IMR-90 (cell line): ENCODE data around the gene ASB16. TPM values are rescaled to one million over a fixed set of nuclear protein-coding genes. Genes with fewer than 3 reads are reported as not detected.

Experiments used
- ATAC-seq: fragments of 200-7000 bp; cut with Tn5 transposase; 2 replicates; pipeline ENCODE4 v1.9.1; 2020; ENCODE audit warnings: low read depth, mild to moderate bottlenecking, moderate library complexity
- BruUV-seq: library from RNA; stranded (reverse); fragments of 400-500 nt; replicated peaks from 2 replicates; lab custom pipeline; 2021; lab: Mats Ljungman, UMichigan
- CTCF ChIA-PET: fragments of 300-600 bp; formaldehyde crosslinking; extraction: SDS; loops from one replicate; lab custom pipeline; 2021; ENCODE audit warnings: antibody characterized with exemption; lab: Yijun Ruan, JAX
- POLR2A ChIA-PET: fragments of 300-600 bp; sonication (Branson Sonifier 250); formaldehyde crosslinking; loops from one replicate; lab custom pipeline; 2022; ENCODE audit warnings: antibody characterized with exemption; ENCODE audit not compliant: unreplicated experiment; lab: Charles Lee
- DNase-seq: peaks from one replicate; pipeline ENCODE4 v3.0.0; 2013
- H2AFZ ChIP-seq: replicated peaks from 2 replicates; pipeline ENCODE3; 2013; ENCODE audit warnings: low read length, mild to moderate bottlenecking; ENCODE audit not compliant: poor library complexity
- H2AK5ac ChIP-seq: 2 replicates; pipeline ENCODE4 v1.6.1; 2013; ENCODE audit warnings: low read depth, low read length, inconsistent platforms
- H2AK9ac ChIP-seq: replicated peaks from 2 replicates; pipeline ENCODE3; 2013; ENCODE audit warnings: mild to moderate bottlenecking, low read depth, low read length, moderate library complexity; ENCODE audit not compliant: poor library complexity
- H2BK120ac ChIP-seq: 2 replicates; pipeline ENCODE4 v1.6.1; 2013; ENCODE audit warnings: low read depth, low read length, inconsistent platforms
- H2BK15ac ChIP-seq: 3 replicates; pipeline ENCODE4 v1.6.1; 2013; ENCODE audit warnings: low read depth, low read length, inconsistent platforms
- H2BK20ac ChIP-seq: 2 replicates; pipeline ENCODE4 v1.6.1; 2013; ENCODE audit warnings: low read depth, mild to moderate bottlenecking, inconsistent platforms, low read length, moderate library complexity
- H2BK5ac ChIP-seq: 2 replicates; pipeline ENCODE4 v1.6.1; 2013; ENCODE audit warnings: mild to moderate bottlenecking, low read depth, low read length, inconsistent platforms; ENCODE audit not compliant: poor library complexity, severe bottlenecking
- H3K14ac ChIP-seq: replicated peaks from 2 replicates; pipeline ENCODE4 v1.6.1; 2013; ENCODE audit warnings: low read depth, low read length, inconsistent platforms
- H3K18ac ChIP-seq: 2 replicates; pipeline ENCODE4 v1.6.1; 2013; ENCODE audit warnings: low read depth, low read length, control low read depth
- H3K23ac ChIP-seq: 2 replicates; pipeline ENCODE4 v1.6.1; 2013; ENCODE audit warnings: low read depth, low read length, inconsistent platforms
- H3K27ac ChIP-seq: 2 replicates; pipeline ENCODE4 v1.5.1; 2013; ENCODE audit warnings: mild to moderate bottlenecking, control low read depth, low read length; ENCODE audit not compliant: insufficient read depth
- H3K27me3 ChIP-seq: 2 replicates; pipeline ENCODE4 v1.6.1; 2013; ENCODE audit warnings: low read length; ENCODE audit not compliant: control insufficient read depth, insufficient read depth
- H3K36me3 ChIP-seq: 2 replicates; pipeline ENCODE4 v1.6.1; 2013; ENCODE audit warnings: low read length, mixed read lengths; ENCODE audit not compliant: control insufficient read depth, insufficient read depth
- H3K4ac ChIP-seq: 2 replicates; pipeline ENCODE4 v1.6.1; 2013; ENCODE audit warnings: low read depth, low read length, inconsistent platforms
- H3K4me1 ChIP-seq: 2 replicates; pipeline ENCODE4 v1.6.1; 2013; ENCODE audit warnings: low read length, mixed read lengths; ENCODE audit not compliant: control insufficient read depth, insufficient read depth
- H3K4me2 ChIP-seq: 2 replicates; pipeline ENCODE4 v1.6.1; 2013; ENCODE audit warnings: low read depth, mild to moderate bottlenecking, control low read depth, low read length, moderate library complexity
- H3K4me3 ChIP-seq: 2 replicates; pipeline ENCODE4 v1.5.1; 2013; ENCODE audit warnings: low read depth, mild to moderate bottlenecking, control low read depth, low read length, moderate library complexity; ENCODE audit not compliant: insufficient read depth
- H3K56ac ChIP-seq: 2 replicates; pipeline ENCODE4 v1.6.1; 2013; ENCODE audit warnings: low read length, inconsistent platforms; ENCODE audit not compliant: insufficient read depth; ENCODE audit errors: extremely low read depth
- H3K79me1 ChIP-seq, 2 experiments: 2 replicates each; pipeline ENCODE4 v1.6.1; 2013; ENCODE audit warnings: low read length in 2 of 2, inconsistent platforms in 1 of 2, low read depth in 1 of 2
- H3K9ac ChIP-seq: 2 replicates; pipeline ENCODE4 v1.6.1; 2013; ENCODE audit warnings: low read depth, low read length, control low read depth
- H3K9me1 ChIP-seq: 2 replicates; pipeline ENCODE4 v1.6.1; 2013; ENCODE audit warnings: low read length, inconsistent platforms; ENCODE audit not compliant: insufficient read depth
- H3K9me3 ChIP-seq: 2 replicates; pipeline ENCODE4 v1.6.1; 2013; ENCODE audit warnings: low read length; ENCODE audit not compliant: control insufficient read depth, insufficient read depth
- H4K20me1 ChIP-seq: 2 replicates; pipeline ENCODE4 v1.6.1; 2013; ENCODE audit warnings: low read length, inconsistent platforms; ENCODE audit not compliant: insufficient read depth
- H4K5ac ChIP-seq: 2 replicates; pipeline ENCODE4 v1.6.1; 2013; ENCODE audit warnings: mild to moderate bottlenecking, low read depth, low read length, control low read depth
- H4K8ac ChIP-seq, 2 experiments: 2 replicates each; pipeline ENCODE4 v1.6.1; 2013; ENCODE audit warnings: low read depth in 2 of 2, low read length in 2 of 2, control low read depth in 1 of 2, inconsistent platforms in 1 of 2
- H4K91ac ChIP-seq: 2 replicates; pipeline ENCODE4 v1.6.1; 2013; ENCODE audit warnings: low read depth, low read length, inconsistent platforms; ENCODE audit not compliant: insufficient read depth
- BHLHE40 ChIP-seq: fragments of 150-350 bp; IDR thresholded peaks from 2 replicates; pipeline ENCODE4 v1.6.1; 2016; ENCODE audit warnings: mild to moderate bottlenecking, low read depth, low read length
- CEBPB ChIP-seq: IDR thresholded peaks from 2 replicates; pipeline ENCODE4 v1.6.1; 2012; ENCODE audit warnings: low read depth, low read length, improper control_type of control experiment
- CHD1 ChIP-seq: IDR thresholded peaks from 2 replicates; pipeline ENCODE4 v1.6.1; 2012; ENCODE audit warnings: low read depth, low read length, improper control_type of control experiment
- FOS ChIP-seq: fragments of 150-350 bp; IDR thresholded peaks from 2 replicates; pipeline ENCODE4 v1.6.1; 2016; ENCODE audit warnings: low read depth, low read length
- MAFK ChIP-seq: IDR thresholded peaks from 2 replicates; pipeline ENCODE4 v1.6.1; 2012; ENCODE audit warnings: low read depth, low read length, improper control_type of control experiment
- MAZ ChIP-seq: IDR thresholded peaks from 2 replicates; pipeline ENCODE4 v1.6.1; 2012; ENCODE audit warnings: low read depth, mild to moderate bottlenecking, low read length, improper control_type of control experiment, moderate library complexity, borderline replicate concordance
- MXI1 ChIP-seq: IDR thresholded peaks from 2 replicates; pipeline ENCODE4 v1.6.1; 2012; ENCODE audit warnings: low read depth, mild to moderate bottlenecking, low read length, moderate library complexity, borderline replicate concordance
- NFE2L2 ChIP-seq: fragments of 150-350 bp; IDR thresholded peaks from 2 replicates; pipeline ENCODE4 v1.6.1; 2016; ENCODE audit warnings: low read depth, mild to moderate bottlenecking, low read length
- POLR2A ChIP-seq: IDR thresholded peaks from 2 replicates; pipeline ENCODE4 v1.6.1; 2012; ENCODE audit warnings: mild to moderate bottlenecking, low read depth, low read length
- RAD21 ChIP-seq: IDR thresholded peaks from 2 replicates; pipeline ENCODE4 v1.6.1; 2012; ENCODE audit warnings: low read length, improper control_type of control experiment
- RCOR1 ChIP-seq: IDR thresholded peaks from 2 replicates; pipeline ENCODE4 v1.6.1; 2012; ENCODE audit warnings: mild to moderate bottlenecking, low read length, improper control_type of control experiment; ENCODE audit not compliant: insufficient replicate concordance
- RFX5 ChIP-seq: IDR thresholded peaks from 2 replicates; pipeline ENCODE4 v1.8.0; 2012; ENCODE audit warnings: low read depth, mild to moderate bottlenecking, low read length, moderate library complexity
- SMC3 ChIP-seq: fragments of 150-350 bp; IDR thresholded peaks from 2 replicates; pipeline ENCODE4 v1.6.1; 2016; ENCODE audit warnings: low read depth, mild to moderate bottlenecking, antibody characterized with exemption, low read length, moderate library complexity
- WGBS, 2 experiments: methylation state at CpG; one replicate each; pipeline versions ENCODE4 v1.1.5 to v1.1.7; 2013; ENCODE audit warnings: missing lambda C conversion rate in 2 of 2; ENCODE audit not compliant: insufficient read length in 1 of 2; ENCODE audit errors: extremely low coverage in 2 of 2; 5-methylcytosine and 5-hydroxymethylcytosine counted together
- dilution Hi-C: fragments of 300-500 bp; cut with HindIII; formaldehyde crosslinking; loops from one replicate; pipeline ENCODE4 v1.14.3; 2018; ENCODE audit warnings: low sequenced_read_pairs; ENCODE audit not compliant: unreplicated experiment
- in situ Hi-C: fragments of 300-500 bp; cut with MboI; formaldehyde crosslinking; loops from 3 replicates; pipeline ENCODE4 v1.14.3; 2019; ENCODE audit warnings: low sequenced_read_pairs, inconsistent platforms, mixed read lengths
- intact Hi-C: fragments of 100-400 bp; cut with micrococcal nuclease; formaldehyde crosslinking; loops from 2 replicates; pipeline ENCODE4 v1.10.0; 2022
- polyA plus RNA-seq, 3 experiments: library from polyadenylated mRNA; depleted of rRNA; stranded (reverse); fragments of >200 nt; gene quantifications; 2 replicates each; pipeline ENCODE4 v1.2.3, GENCODE V29; 2012; ENCODE audit warnings: low replicate concordance in 1 of 3
- total RNA-seq: library from RNA; depleted of rRNA; stranded (reverse); fragments of >200 nt; gene quantifications from 2 replicates; pipeline ENCODE4 v1.2.3, GENCODE V29; 2012
- TF ChIP-seq, protein P1 (sequence below): fragments of 150-350 bp; IDR thresholded peaks from 2 replicates; pipeline ENCODE4 v1.6.1; 2016; ENCODE audit warnings: low read depth, mild to moderate bottlenecking, low read length, moderate library complexity, borderline replicate concordance
- TF ChIP-seq, protein P2 (sequence below): fragments of 150-350 bp; IDR thresholded peaks from 2 replicates; pipeline ENCODE4 v1.6.1; 2017; ENCODE audit warnings: mild to moderate bottlenecking, antibody characterized with exemption, low read length, low read depth

ASB16 gene
- total and polyA plus RNA-seq, 2 of the 4 experiments (the other 2 are of a cell fraction): 0.05 TPM; not detected in 1

DNA sequence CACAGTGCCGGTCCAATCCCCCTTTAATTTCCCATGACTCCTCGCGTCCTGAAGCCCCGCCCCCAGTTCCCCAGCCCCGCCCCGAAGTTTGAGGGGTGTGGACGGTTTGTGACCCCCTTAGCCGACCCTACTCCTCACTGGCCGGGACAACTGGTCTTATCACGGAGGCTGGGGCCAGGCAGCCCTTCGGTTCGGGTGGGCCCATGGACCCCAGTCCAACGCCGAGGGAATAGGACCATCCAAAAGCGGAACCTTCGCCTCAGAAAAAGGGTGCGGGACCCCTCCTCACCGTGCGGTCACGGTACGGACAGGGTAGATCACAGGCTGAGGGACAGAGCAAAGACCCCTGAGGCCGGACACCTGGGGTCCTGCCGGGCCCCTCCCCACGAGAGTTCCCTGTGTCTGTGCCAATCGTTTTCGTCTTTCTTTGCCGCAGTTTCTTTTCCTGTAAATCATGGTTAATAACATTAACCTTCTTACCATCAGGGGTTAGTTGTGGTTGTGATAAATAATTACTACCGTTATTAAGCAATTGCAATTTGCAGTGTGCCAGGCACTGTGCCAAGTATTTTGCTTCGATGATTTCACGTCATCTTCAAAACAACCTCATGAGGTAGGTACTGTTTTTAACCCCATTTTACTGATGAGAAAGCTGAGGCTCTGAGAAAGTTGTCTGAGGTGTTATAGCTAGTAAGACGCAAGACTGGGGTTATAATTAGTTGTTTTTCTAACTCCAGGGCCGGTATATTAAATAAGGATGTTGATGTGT is 16.8 kb downstream of the ASB16 start:
- H4K5ac ChIP-seq: peak overlapping the region; percentile 98
- CTCF ChIA-PET: no interaction called here
- WGBS, 2 experiments: 0% methylated on average over 10 of the region's 32 CpGs; no CpG with 5 or more reads in 1 of the 2 experiments
- no peak for TF ChIP-seq RAD21
- TF ChIP-seq MXI1: no peak
- no peak for TF ChIP-seq NFE2L2
- TF ChIP-seq CEBPB: peak; percentile 51; the same call in 1 of the 2 replicates
- no peak for TF ChIP-seq FOS
- no peak for TF ChIP-seq MAFK
- TF ChIP-seq, protein P1, sequence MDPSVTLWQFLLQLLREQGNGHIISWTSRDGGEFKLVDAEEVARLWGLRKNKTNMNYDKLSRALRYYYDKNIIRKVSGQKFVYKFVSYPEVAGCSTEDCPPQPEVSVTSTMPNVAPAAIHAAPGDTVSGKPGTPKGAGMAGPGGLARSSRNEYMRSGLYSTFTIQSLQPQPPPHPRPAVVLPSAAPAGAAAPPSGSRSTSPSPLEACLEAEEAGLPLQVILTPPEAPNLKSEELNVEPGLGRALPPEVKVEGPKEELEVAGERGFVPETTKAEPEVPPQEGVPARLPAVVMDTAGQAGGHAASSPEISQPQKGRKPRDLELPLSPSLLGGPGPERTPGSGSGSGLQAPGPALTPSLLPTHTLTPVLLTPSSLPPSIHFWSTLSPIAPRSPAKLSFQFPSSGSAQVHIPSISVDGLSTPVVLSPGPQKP: no peak
- TF ChIP-seq, protein P2, sequence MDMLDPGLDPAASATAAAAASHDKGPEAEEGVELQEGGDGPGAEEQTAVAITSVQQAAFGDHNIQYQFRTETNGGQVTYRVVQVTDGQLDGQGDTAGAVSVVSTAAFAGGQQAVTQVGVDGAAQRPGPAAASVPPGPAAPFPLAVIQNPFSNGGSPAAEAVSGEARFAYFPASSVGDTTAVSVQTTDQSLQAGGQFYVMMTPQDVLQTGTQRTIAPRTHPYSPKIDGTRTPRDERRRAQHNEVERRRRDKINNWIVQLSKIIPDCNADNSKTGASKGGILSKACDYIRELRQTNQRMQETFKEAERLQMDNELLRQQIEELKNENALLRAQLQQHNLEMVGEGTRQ: no peak
- TF ChIP-seq SMC3: no peak
- no peak for TF ChIP-seq RFX5
- TF ChIP-seq POLR2A: peak; percentile 60
- no peak for TF ChIP-seq MAZ
- TF ChIP-seq BHLHE40: 0 out of 2 replicates have a peak, but pooled peaks have one; percentile 6
- TF ChIP-seq RCOR1: no peak
- no peak for TF ChIP-seq CHD1

More for the DNA sequence above, 16.8 kb downstream of the ASB16 start:
- H3K23ac ChIP-seq: peak overlapping the region; percentile 99
- peak; percentile 75 for ATAC-seq
- H2AFZ ChIP-seq: peak overlapping the region; percentile 91
- peak overlapping the region; percentile 100 for H3K56ac ChIP-seq
- peak overlapping the region; percentile 100 for H4K91ac ChIP-seq
- peak overlapping the region; percentile 97 for H2BK5ac ChIP-seq
- dilution Hi-C loops: no loop called here
- peak overlapping the region; percentile 96 for H3K27ac ChIP-seq
- peaks cover 27% of the 10 kb centered on the region for H3K36me3 ChIP-seq
- H3K79me1 ChIP-seq: peaks cover 30 to 67% of the 10 kb centered on the region in 2 experiments
- peak overlapping the region; percentile 97 for H2AK9ac ChIP-seq
- peaks cover 7% of the 10 kb centered on the region for H4K20me1 ChIP-seq
- H2BK15ac ChIP-seq: peak overlapping the region; percentile 98; the same call in 2 of the 3 replicates
- intact Hi-C loops: no loop called here
- TSS peak; percentile 57 for BruUV-seq
- peak; percentile 46 for DNase-seq
- POLR2A ChIA-PET: interaction anchor here (0.5 to 1.0 kb wide), 3 partner anchors 11 to 19 kb away, joined by 3 to 4 read pairs (median 4); no protein-coding TSS in a partner anchor
- 0 out of 2 replicates have a peak, but pooled peaks cover 4% of the 10 kb centered on the region for H3K9me1 ChIP-seq
- H3K9me3 ChIP-seq: no peaks in the 10 kb centered on the region
- H2BK120ac ChIP-seq: peak overlapping the region; percentile 99
- H3K4ac ChIP-seq: peak overlapping the region; percentile 99
- peak overlapping the region; percentile 97 for H2BK20ac ChIP-seq
- peak overlapping the region; percentile 67 for H3K4me3 ChIP-seq
- peak overlapping the region; percentile 89 for H2AK5ac ChIP-seq
- in situ Hi-C loops: no loop called here
- H4K8ac ChIP-seq: peak overlapping the region; percentile 97 to 100
- H3K14ac ChIP-seq: peak overlapping the region; percentile 100
- H3K18ac ChIP-seq: peak overlapping the region; percentile 98
- no peaks in the 10 kb centered on the region for H3K27me3 ChIP-seq
- peak overlapping the region; percentile 98 for H3K9ac ChIP-seq
- H3K4me2 ChIP-seq: peak overlapping the region; percentile 91
- peaks cover 2% of the 10 kb centered on the region; the same call in 1 of the 2 replicates for H3K4me1 ChIP-seq
